Measurements from ENCODE around the gene KCNMA1.
"Not testable (repeated sequence)": the region's sequence is repeated elsewhere in the genome, so short reads cannot be mapped to it uniquely, and the experiment has no call there.

The KCNMA1 gene

GRCh38 chr10:77637532-77638320, at the start of gene KCNMA1:
Gene KCNMA1, minus strand, starts transcription at chr10:77637808.
- DNase-seq: no peak

GRCh38 chr10:77686650-77687417, 49.2 kb upstream of the KCNMA1 start:
- DNase-seq: no peak

- DNase-seq: no peak
Measured at GRCh38 chr10:77686096-77686495, 48.5 kb upstream of the KCNMA1 start.

- no peak for DNase-seq
Measured at GRCh38 chr10:77685432-77685831, 47.8 kb upstream of the KCNMA1 start.

GRCh38 chr10:77683088-77683432, 45.5 kb upstream of the KCNMA1 start:
- not testable (repeated sequence) for DNase-seq

GRCh38 chr10:77682393-77683087, 44.9 kb upstream of the KCNMA1 start:
- no peak for DNase-seq

- DNase-seq: no peak
Measured at GRCh38 chr10:77681839-77682238, 44.2 kb upstream of the KCNMA1 start.

- DNase-seq: no peak
Measured at GRCh38 chr10:77680811-77681210, 43.2 kb upstream of the KCNMA1 start.

GRCh38 chr10:77680065-77680464, 42.5 kb upstream of the KCNMA1 start:
- DNase-seq: no peak

- DNase-seq: no peak
Measured at GRCh38 chr10:77679217-77679616, 41.6 kb upstream of the KCNMA1 start.

- no peak for DNase-seq
Measured at GRCh38 chr10:77678146-77678545, 40.5 kb upstream of the KCNMA1 start.

- no peak for DNase-seq
Measured at GRCh38 chr10:77675347-77675746, 37.7 kb upstream of the KCNMA1 start.

GRCh38 chr10:77673515-77674140, 36.0 kb upstream of the KCNMA1 start:
- DNase-seq: no peak

- DNase-seq: no peak
Measured at GRCh38 chr10:77673101-77673500, 35.5 kb upstream of the KCNMA1 start.

- DNase-seq: no peak
Measured at GRCh38 chr10:77671594-77672252, 34.1 kb upstream of the KCNMA1 start.

GRCh38 chr10:77670817-77671443, 33.3 kb upstream of the KCNMA1 start:
- no peak for DNase-seq

- no peak for DNase-seq
Measured at GRCh38 chr10:77669892-77670291, 32.3 kb upstream of the KCNMA1 start.

- no peak for DNase-seq
Measured at GRCh38 chr10:77667426-77668324, 30.1 kb upstream of the KCNMA1 start.

- no peak for DNase-seq
Measured at GRCh38 chr10:77666821-77667220, 29.2 kb upstream of the KCNMA1 start.

GRCh38 chr10:77664696-77665095, 27.1 kb upstream of the KCNMA1 start:
- no peak for DNase-seq

- no peak for DNase-seq
Measured at GRCh38 chr10:77664008-77664407, 26.4 kb upstream of the KCNMA1 start.
